OCI-LY3 (cell line): Measurements from ENCODE around the gene BTBD9.

Source experiments
- EZH2phosphoT487 ChIP-seq: fragments of 200-600 bp; shearing (Covaris generic); IDR thresholded peaks from 2 replicates; pipeline ENCODE4 v1.6.1; 2018; ENCODE audit warnings: antibody characterized with exemption, mixed run types, low read depth
- TF ChIP-seq, protein P1 (sequence below): fragments of 200-600, 300-600 bp; sonication (generic); IDR thresholded peaks from 2 replicates; pipeline ENCODE4 v1.5.1; 2014; ENCODE audit warnings: antibody characterized with exemption, low read length, low read depth

DNA sequence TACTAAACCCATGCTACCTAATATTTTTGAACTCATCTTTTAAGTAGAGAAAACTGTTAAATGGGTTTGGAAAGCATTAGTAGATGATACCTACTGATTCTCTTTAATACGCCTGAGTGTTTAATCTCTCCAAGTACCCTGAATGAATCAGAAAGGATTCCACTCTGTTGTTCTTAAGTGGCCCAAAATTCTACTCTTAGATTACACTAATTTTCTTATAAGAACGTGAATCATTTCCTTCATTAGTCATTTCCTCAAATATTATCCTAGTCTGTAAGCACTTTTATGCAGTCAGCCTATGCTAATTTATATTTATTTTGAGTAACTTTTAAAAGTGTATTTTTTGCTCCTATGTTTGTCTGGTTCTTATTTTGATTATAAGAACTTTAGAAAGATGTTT lies 380.0 kb downstream of the BTBD9 start:
- TF ChIP-seq, protein P1, sequence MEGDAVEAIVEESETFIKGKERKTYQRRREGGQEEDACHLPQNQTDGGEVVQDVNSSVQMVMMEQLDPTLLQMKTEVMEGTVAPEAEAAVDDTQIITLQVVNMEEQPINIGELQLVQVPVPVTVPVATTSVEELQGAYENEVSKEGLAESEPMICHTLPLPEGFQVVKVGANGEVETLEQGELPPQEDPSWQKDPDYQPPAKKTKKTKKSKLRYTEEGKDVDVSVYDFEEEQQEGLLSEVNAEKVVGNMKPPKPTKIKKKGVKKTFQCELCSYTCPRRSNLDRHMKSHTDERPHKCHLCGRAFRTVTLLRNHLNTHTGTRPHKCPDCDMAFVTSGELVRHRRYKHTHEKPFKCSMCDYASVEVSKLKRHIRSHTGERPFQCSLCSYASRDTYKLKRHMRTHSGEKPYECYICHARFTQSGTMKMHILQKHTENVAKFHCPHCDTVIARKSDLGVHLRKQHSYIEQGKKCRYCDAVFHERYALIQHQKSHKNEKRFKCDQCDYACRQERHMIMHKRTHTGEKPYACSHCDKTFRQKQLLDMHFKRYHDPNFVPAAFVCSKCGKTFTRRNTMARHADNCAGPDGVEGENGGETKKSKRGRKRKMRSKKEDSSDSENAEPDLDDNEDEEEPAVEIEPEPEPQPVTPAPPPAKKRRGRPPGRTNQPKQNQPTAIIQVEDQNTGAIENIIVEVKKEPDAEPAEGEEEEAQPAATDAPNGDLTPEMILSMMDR, result no peak
- TF ChIP-seq EZH2phosphoT487, result no peak
